H1 (cell line): ENCODE measurements around the gene CNST. TPM values are rescaled to one million over a fixed set of nuclear protein-coding genes. Genes with fewer than 3 reads are reported as not detected.

Experiments used
- CEBPB ChIP-seq: IDR thresholded peaks from 2 replicates; pipeline ENCODE4 v1.6.1; 2012; ENCODE audit warnings: low read depth, low read length
- CHD2 ChIP-seq: IDR thresholded peaks from 2 replicates; pipeline ENCODE4 v1.6.1; 2012; ENCODE audit warnings: low read length, improper control_type of control experiment
- CHD7 ChIP-seq: fragments of 300-600 bp; sonication (generic); IDR thresholded peaks from 2 replicates; pipeline ENCODE4 v1.7.1; 2012; ENCODE audit warnings: low read length, moderate library complexity, mild to moderate bottlenecking, inconsistent platforms; ENCODE audit not compliant: insufficient replicate concordance
- EZH2 ChIP-seq: fragments of 200-600 bp; sonication (generic); IDR thresholded peaks from 2 replicates; pipeline ENCODE4 v1.7.1; 2012; ENCODE audit warnings: low read depth, mild to moderate bottlenecking, moderate library complexity, low read length, inconsistent platforms; ENCODE audit not compliant: severe bottlenecking
- HDAC6 ChIP-seq: IDR thresholded peaks from one replicate; pipeline ENCODE4 v1.7.1; 2012; ENCODE audit warnings: low read depth, mild to moderate bottlenecking, inconsistent platforms, low read length, moderate library complexity
- TAF7 ChIP-seq: optimal IDR thresholded peaks from 2 replicates; pipeline ENCODE3; 2011; ENCODE audit warnings: low read depth, mild to moderate bottlenecking, inconsistent platforms, low read length, moderate library complexity, borderline replicate concordance
- TBP ChIP-seq: IDR thresholded peaks from 2 replicates; pipeline ENCODE4 v1.6.1; 2011; ENCODE audit warnings: low read depth, low read length, improper control_type of control experiment
- YY1 ChIP-seq: IDR thresholded peaks from 2 replicates; pipeline ENCODE4 v1.6.1; 2011; ENCODE audit warnings: low read depth, mild to moderate bottlenecking, low read length
- polyA plus RNA-seq, 7 experiments: library from polyadenylated mRNA; depleted of rRNA in 3 of 7; stranded (reverse) in 5 of 7; unstranded in 2 of 7; fragments of >200 nt in 5 of 7; fragments of 200-250 nt in 2 of 7; gene quantifications; 1 replicate in 5 of 7; 2 replicates in 1 of 7; 4 replicates in 1 of 7; pipeline versions ENCODE4 v1.2.1 to v1.2.3, GENCODE V29; 2011 to 2013; ENCODE audit warnings: missing spikeins in 2 of 7, mixed read lengths in 2 of 7
- total RNA-seq: library from RNA; stranded (reverse); fragmentation: NEBNext Ultra II Directional; extraction: Animal tissue kit (Norgen Biotek cat#: 25700); gene quantifications from 2 replicates; pipeline ENCODE4 v1.2.1, GENCODE V29; 2021

The CNST gene
- total and polyA plus RNA-seq, 2 of the 8 experiments (the other 6 are each of a cell fraction or from before 2014, with no cell fraction given): 5.3 to 21.3 TPM

- TF ChIP-seq CHD2 (no peak), CEBPB (no peak), TBP (no peak), YY1 (no peak), CHD7 (no peak), HDAC6 (no peak), TAF7 (no peak), EZH2 (no peak)
- TF ChIP-seq, all 59 proteins: peak for 0
Measured at GRCh38 chr1:246544001-246544400, 22.3 kb upstream of the CNST start (continued).
